WTC11 (cell line): ENCODE data around the gene KCNG4. TPM values are rescaled to one million over a fixed set of nuclear protein-coding genes. Genes with fewer than 3 reads are reported as not detected.

Experiments used
- ATF1 ChIP-seq: sonication (generic); formaldehyde crosslinking; IDR thresholded peaks from 2 replicates; pipeline ENCODE4 v1.8.1; 2023; ENCODE audit warnings: mild to moderate bottlenecking, moderate library complexity, missing genetic modification reagents
- ESRRA ChIP-seq: sonication (generic); formaldehyde crosslinking; IDR thresholded peaks from 2 replicates; pipeline ENCODE4 v1.8.1; 2022; ENCODE audit warnings: mild to moderate bottlenecking, missing genetic modification reagents, borderline replicate concordance
- MYBL2 ChIP-seq: sonication (generic); formaldehyde crosslinking; IDR thresholded peaks from 2 replicates; pipeline ENCODE4 v1.8.1; 2023; ENCODE audit warnings: mild to moderate bottlenecking, moderate library complexity, missing genetic modification reagents
- NFATC4 ChIP-seq: fragments of 250-450 bp; sonication (Bioruptor Pico); IDR thresholded peaks from 2 replicates; pipeline ENCODE4 v1.9.0; 2021; ENCODE audit warnings: mild to moderate bottlenecking
- NFE2L1 ChIP-seq: sonication (generic); formaldehyde crosslinking; IDR thresholded peaks from 2 replicates; pipeline ENCODE4 v1.8.1; 2023; ENCODE audit warnings: missing genetic modification reagents
- NFYB ChIP-seq: sonication (generic); formaldehyde crosslinking; conservative IDR thresholded peaks from 2 replicates; pipeline ENCODE4 v1.8.0; 2022; ENCODE audit warnings: low read depth, missing genetic modification reagents
- NR2C2 ChIP-seq: sonication (generic); formaldehyde crosslinking; IDR thresholded peaks from 2 replicates; pipeline ENCODE4 v1.8.0; 2022; ENCODE audit warnings: mild to moderate bottlenecking, missing genetic modification reagents
- RELA ChIP-seq: sonication (generic); formaldehyde crosslinking; IDR thresholded peaks from 2 replicates; pipeline ENCODE4 v1.8.1; 2022; ENCODE audit warnings: missing genetic modification reagents, mild to moderate bottlenecking, borderline replicate concordance
- TP53 ChIP-seq: sonication (generic); formaldehyde crosslinking; IDR thresholded peaks from 2 replicates; pipeline ENCODE4 v1.8.1; 2023; ENCODE audit warnings: mild to moderate bottlenecking, missing genetic modification reagents
- ZNF416 ChIP-seq: fragments of 250-450 bp; sonication (Bioruptor Pico); IDR thresholded peaks from 2 replicates; pipeline ENCODE4 v1.9.0; 2021; ENCODE audit warnings: mild to moderate bottlenecking, inconsistent platforms
- total RNA-seq: library from RNA; stranded (reverse); gene quantifications from 3 replicates; pipeline ENCODE4 v1.2.3, GENCODE V29; 2021
- TF ChIP-seq, protein P1 (sequence below): sonication (generic); formaldehyde crosslinking; IDR thresholded peaks from 2 replicates; pipeline ENCODE4 v1.8.0; 2023; ENCODE audit warnings: missing genetic modification reagents, mild to moderate bottlenecking, borderline replicate concordance
- TF ChIP-seq, protein P2 (sequence below): sonication (generic); formaldehyde crosslinking; IDR thresholded peaks from 2 replicates; pipeline ENCODE4 v1.8.1; 2023; ENCODE audit warnings: mild to moderate bottlenecking, missing genetic modification reagents, moderate library complexity
- TF ChIP-seq, protein P3 (sequence below): sonication (generic); formaldehyde crosslinking; IDR thresholded peaks from 2 replicates; pipeline ENCODE4 v1.8.0; 2022; ENCODE audit warnings: mild to moderate bottlenecking, missing genetic modification reagents
- TF ChIP-seq, protein P4 (sequence below): sonication (generic); formaldehyde crosslinking; IDR thresholded peaks from 2 replicates; pipeline ENCODE4 v1.8.1; 2023; ENCODE audit warnings: mild to moderate bottlenecking, missing genetic modification reagents, borderline replicate concordance
- TF ChIP-seq, protein P5 (sequence below): fragments of 250-450 bp; sonication (Bioruptor Pico); IDR thresholded peaks from 2 replicates; pipeline ENCODE4 v1.9.0; 2021; ENCODE audit warnings: moderate library complexity, mild to moderate bottlenecking, inconsistent platforms, borderline replicate concordance
- TF ChIP-seq, protein P6 (sequence below): sonication (generic); formaldehyde crosslinking; IDR thresholded peaks from 2 replicates; pipeline ENCODE4 v1.8.0; 2022; ENCODE audit warnings: missing genetic modification reagents
- TF ChIP-seq, protein P7 (sequence below): fragments of 250-450 bp; sonication (Bioruptor Pico); conservative IDR thresholded peaks from 2 replicates; pipeline ENCODE4 v1.9.0; 2021; ENCODE audit warnings: mild to moderate bottlenecking

Gene KCNG4
- total RNA-seq, 1 experiment from 2014 or later = not detected

DNA sequence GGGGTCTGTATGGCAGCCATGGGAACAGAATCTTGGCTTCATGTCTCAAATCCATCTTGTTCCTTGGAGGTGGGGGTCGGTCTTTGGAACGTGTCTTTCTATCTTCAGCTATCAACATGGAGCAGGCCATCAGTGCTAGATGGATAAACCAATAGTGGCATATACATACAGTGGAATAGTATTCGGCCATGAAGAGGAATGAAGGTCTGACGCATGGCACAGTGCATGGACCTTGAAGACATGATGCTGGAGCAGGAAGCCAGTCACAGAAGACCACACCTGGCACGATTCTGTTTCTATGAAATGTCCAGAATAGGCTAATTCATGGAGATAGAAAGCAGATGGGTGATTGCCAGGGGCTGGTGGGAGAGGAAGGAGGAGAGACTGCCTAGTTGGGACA, 7.8 kb downstream of the KCNG4 start (continued):
- TF ChIP-seq, protein P1, sequence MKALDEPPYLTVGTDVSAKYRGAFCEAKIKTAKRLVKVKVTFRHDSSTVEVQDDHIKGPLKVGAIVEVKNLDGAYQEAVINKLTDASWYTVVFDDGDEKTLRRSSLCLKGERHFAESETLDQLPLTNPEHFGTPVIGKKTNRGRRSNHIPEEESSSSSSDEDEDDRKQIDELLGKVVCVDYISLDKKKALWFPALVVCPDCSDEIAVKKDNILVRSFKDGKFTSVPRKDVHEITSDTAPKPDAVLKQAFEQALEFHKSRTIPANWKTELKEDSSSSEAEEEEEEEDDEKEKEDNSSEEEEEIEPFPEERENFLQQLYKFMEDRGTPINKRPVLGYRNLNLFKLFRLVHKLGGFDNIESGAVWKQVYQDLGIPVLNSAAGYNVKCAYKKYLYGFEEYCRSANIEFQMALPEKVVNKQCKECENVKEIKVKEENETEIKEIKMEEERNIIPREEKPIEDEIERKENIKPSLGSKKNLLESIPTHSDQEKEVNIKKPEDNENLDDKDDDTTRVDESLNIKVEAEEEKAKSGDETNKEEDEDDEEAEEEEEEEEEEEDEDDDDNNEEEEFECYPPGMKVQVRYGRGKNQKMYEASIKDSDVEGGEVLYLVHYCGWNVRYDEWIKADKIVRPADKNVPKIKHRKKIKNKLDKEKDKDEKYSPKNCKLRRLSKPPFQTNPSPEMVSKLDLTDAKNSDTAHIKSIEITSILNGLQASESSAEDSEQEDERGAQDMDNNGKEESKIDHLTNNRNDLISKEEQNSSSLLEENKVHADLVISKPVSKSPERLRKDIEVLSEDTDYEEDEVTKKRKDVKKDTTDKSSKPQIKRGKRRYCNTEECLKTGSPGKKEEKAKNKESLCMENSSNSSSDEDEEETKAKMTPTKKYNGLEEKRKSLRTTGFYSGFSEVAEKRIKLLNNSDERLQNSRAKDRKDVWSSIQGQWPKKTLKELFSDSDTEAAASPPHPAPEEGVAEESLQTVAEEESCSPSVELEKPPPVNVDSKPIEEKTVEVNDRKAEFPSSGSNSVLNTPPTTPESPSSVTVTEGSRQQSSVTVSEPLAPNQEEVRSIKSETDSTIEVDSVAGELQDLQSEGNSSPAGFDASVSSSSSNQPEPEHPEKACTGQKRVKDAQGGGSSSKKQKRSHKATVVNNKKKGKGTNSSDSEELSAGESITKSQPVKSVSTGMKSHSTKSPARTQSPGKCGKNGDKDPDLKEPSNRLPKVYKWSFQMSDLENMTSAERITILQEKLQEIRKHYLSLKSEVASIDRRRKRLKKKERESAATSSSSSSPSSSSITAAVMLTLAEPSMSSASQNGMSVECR (CRISPR knock-in tag) = no peak
- TF ChIP-seq, protein P2, sequence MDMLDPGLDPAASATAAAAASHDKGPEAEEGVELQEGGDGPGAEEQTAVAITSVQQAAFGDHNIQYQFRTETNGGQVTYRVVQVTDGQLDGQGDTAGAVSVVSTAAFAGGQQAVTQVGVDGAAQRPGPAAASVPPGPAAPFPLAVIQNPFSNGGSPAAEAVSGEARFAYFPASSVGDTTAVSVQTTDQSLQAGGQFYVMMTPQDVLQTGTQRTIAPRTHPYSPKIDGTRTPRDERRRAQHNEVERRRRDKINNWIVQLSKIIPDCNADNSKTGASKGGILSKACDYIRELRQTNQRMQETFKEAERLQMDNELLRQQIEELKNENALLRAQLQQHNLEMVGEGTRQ (CRISPR knock-in tag) = no peak
- TF ChIP-seq ZNF416 (CRISPR knock-in tag) (no peak), TP53 (no peak), MYBL2 (CRISPR knock-in tag) (no peak), NFE2L1 (CRISPR knock-in tag) (no peak), NFYB (CRISPR knock-in tag) (no peak), NR2C2 (no peak), ATF1 (CRISPR knock-in tag) (no peak), RELA (no peak), ESRRA (CRISPR knock-in tag) (no peak), NFATC4 (CRISPR knock-in tag) (no peak)
- TF ChIP-seq, protein P3, sequence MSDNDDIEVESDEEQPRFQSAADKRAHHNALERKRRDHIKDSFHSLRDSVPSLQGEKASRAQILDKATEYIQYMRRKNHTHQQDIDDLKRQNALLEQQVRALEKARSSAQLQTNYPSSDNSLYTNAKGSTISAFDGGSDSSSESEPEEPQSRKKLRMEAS (CRISPR knock-in tag) = no peak
- TF ChIP-seq, protein P4, sequence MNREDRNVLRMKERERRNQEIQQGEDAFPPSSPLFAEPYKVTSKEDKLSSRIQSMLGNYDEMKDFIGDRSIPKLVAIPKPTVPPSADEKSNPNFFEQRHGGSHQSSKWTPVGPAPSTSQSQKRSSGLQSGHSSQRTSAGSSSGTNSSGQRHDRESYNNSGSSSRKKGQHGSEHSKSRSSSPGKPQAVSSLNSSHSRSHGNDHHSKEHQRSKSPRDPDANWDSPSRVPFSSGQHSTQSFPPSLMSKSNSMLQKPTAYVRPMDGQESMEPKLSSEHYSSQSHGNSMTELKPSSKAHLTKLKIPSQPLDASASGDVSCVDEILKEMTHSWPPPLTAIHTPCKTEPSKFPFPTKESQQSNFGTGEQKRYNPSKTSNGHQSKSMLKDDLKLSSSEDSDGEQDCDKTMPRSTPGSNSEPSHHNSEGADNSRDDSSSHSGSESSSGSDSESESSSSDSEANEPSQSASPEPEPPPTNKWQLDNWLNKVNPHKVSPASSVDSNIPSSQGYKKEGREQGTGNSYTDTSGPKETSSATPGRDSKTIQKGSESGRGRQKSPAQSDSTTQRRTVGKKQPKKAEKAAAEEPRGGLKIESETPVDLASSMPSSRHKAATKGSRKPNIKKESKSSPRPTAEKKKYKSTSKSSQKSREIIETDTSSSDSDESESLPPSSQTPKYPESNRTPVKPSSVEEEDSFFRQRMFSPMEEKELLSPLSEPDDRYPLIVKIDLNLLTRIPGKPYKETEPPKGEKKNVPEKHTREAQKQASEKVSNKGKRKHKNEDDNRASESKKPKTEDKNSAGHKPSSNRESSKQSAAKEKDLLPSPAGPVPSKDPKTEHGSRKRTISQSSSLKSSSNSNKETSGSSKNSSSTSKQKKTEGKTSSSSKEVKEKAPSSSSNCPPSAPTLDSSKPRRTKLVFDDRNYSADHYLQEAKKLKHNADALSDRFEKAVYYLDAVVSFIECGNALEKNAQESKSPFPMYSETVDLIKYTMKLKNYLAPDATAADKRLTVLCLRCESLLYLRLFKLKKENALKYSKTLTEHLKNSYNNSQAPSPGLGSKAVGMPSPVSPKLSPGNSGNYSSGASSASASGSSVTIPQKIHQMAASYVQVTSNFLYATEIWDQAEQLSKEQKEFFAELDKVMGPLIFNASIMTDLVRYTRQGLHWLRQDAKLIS = no peak
- TF ChIP-seq, protein P5, sequence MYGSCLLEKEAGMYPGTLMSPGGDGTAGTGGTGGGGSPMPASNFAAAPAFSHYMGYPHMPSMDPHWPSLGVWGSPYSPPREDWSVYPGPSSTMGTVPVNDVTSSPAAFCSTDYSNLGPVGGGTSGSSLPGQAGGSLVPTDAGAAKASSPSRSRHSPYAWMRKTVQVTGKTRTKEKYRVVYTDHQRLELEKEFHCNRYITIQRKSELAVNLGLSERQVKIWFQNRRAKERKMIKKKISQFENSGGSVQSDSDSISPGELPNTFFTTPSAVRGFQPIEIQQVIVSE (CRISPR knock-in tag) = no peak
- TF ChIP-seq, protein P6, sequence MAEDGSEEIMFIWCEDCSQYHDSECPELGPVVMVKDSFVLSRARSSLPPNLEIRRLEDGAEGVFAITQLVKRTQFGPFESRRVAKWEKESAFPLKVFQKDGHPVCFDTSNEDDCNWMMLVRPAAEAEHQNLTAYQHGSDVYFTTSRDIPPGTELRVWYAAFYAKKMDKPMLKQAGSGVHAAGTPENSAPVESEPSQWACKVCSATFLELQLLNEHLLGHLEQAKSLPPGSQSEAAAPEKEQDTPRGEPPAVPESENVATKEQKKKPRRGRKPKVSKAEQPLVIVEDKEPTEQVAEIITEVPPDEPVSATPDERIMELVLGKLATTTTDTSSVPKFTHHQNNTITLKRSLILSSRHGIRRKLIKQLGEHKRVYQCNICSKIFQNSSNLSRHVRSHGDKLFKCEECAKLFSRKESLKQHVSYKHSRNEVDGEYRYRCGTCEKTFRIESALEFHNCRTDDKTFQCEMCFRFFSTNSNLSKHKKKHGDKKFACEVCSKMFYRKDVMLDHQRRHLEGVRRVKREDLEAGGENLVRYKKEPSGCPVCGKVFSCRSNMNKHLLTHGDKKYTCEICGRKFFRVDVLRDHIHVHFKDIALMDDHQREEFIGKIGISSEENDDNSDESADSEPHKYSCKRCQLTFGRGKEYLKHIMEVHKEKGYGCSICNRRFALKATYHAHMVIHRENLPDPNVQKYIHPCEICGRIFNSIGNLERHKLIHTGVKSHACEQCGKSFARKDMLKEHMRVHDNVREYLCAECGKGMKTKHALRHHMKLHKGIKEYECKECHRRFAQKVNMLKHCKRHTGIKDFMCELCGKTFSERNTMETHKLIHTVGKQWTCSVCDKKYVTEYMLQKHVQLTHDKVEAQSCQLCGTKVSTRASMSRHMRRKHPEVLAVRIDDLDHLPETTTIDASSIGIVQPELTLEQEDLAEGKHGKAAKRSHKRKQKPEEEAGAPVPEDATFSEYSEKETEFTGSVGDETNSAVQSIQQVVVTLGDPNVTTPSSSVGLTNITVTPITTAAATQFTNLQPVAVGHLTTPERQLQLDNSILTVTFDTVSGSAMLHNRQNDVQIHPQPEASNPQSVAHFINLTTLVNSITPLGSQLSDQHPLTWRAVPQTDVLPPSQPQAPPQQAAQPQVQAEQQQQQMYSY = no peak
- TF ChIP-seq, protein P7, sequence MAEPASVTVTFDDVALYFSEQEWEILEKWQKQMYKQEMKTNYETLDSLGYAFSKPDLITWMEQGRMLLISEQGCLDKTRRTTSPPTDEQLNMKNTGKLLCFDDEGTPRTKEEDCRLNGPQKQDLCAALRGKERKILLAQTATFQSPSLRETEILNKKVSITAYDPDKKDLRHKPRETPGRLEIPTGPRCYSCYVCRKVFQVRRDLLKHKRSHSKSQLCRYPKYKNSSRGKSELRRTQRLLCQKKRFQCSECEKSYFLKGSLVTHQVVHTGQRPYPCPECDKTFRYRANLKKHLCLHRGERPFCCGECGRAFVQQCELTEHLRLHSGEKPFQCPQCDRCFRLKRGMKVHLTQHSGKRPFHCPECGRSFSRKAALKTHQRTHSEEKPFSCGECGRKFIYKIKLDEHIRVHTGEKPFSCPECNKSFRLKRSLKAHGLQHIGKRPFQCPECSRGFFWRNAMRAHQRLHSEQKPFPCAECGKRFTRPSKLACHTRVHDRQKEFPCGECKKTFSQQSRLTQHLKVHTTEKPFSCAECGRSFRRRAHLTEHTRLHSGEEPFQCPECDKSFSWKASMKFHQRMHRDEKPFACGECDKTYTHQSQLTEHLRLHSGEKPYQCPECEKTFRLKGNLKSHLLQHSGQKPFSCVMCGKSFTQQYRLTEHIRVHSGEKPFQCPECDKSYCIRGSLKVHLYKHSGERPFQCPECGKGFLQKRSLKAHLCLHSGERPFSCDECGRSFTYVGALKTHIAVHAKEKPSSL (CRISPR knock-in tag) = no peak
